Measurements from ENCODE around the gene IFNL4. TPM values are rescaled to one million over a fixed set of nuclear protein-coding genes. Genes with fewer than 3 reads are reported as not detected.
"Not testable (repeated sequence)": the region's sequence is repeated elsewhere in the genome, so short reads cannot be mapped to it uniquely, and the experiment has no call there.

Gene IFNL4
- total RNA-seq, 1 experiment from 2014 or later = not detected

GRCh38 chr19:39270036-39270871 lies 21.6 kb upstream of the IFNL4 start:
- DNase-seq = no peak
- no peaks in the 10 kb centered on the region for H3K4me1 ChIP-seq (ENCODE audit: insufficient read depth, low read length)
- no peak overlapping the region for H2BK20ac ChIP-seq (ENCODE audit: low read depth, low read length, poor library complexity, severe bottlenecking)
- H4K5ac ChIP-seq (ENCODE audit: insufficient read length, low read depth, low read length) = no peak overlapping the region
- WGBS (ENCODE audit: extremely low coverage, insufficient read length, low lambda C conversion rate) = no CpG with 5 or more reads among the region's 9 CpGs
- no peaks in the 10 kb centered on the region for H3K79me1 ChIP-seq (ENCODE audit: insufficient read depth, low read depth, low read length, poor library complexity, severe bottlenecking)
- Mint-ChIP-seq H3K4me3 (no peak overlapping the region), H3K9me3 (no peaks in the 10 kb centered on the region), H3K27me3 (ENCODE audit: low read depth) (peaks cover 72% of the 10 kb centered on the region), H3K27ac (no peak overlapping the region; a peak in 1 of 7 replicates), H3K36me3 (ENCODE audit: insufficient read depth in 1 of 3, low read depth in 3 of 3) (no peaks in the 10 kb centered on the region), H3K4me1 (peaks cover 0 to 2% of the 10 kb centered on the region in 2 experiments; a peak in 1 of 4 replicates)
- no peak overlapping the region for H3K4ac ChIP-seq (ENCODE audit: low read depth, low read length)
- H3K4me2 ChIP-seq (ENCODE audit: insufficient read depth, insufficient read length, low read length) = no peak overlapping the region
- no peak for TF ChIP-seq CTCF (conservative IDR thresholded peaks at IDR 0.05)
- H2AK5ac ChIP-seq (ENCODE audit: insufficient read length, low read length) = no peak overlapping the region
- H2BK120ac ChIP-seq (ENCODE audit: low read depth, low read length, poor library complexity, severe bottlenecking) = no peak overlapping the region
- H3K9me3 ChIP-seq (ENCODE audit: control insufficient read depth, low read depth, low read length) = no peaks in the 10 kb centered on the region
- no peak overlapping the region for H2AFZ ChIP-seq (ENCODE audit: low read length)
- H3T11ph ChIP-seq (ENCODE audit: low read length) = no peak overlapping the region
- no peak overlapping the region for H3K9ac ChIP-seq (ENCODE audit: extremely low read depth, insufficient read length, low read length)
- no peak overlapping the region for H4K91ac ChIP-seq (ENCODE audit: insufficient read length, low read depth, low read length)
- H2BK15ac ChIP-seq (ENCODE audit: low read depth, low read length) = no peak overlapping the region
- H3K23me2 ChIP-seq (ENCODE audit: insufficient read length, low read depth, low read length, poor library complexity, severe bottlenecking) = no peaks in the 10 kb centered on the region
- H3K23ac ChIP-seq (ENCODE audit: insufficient read length, low read depth, low read length) = no peak overlapping the region
- H4K8ac ChIP-seq (replicated peaks; ENCODE audit: insufficient read length, low read depth, low read length) = no peak overlapping the region
- H3K79me2 ChIP-seq (ENCODE audit: insufficient read depth, low read length) = no peaks in the 10 kb centered on the region
- no peak overlapping the region for H3K14ac ChIP-seq (ENCODE audit: insufficient read depth, low read length)
- no peak overlapping the region for H2BK5ac ChIP-seq (ENCODE audit: insufficient read length, low read length)
- H4K20me1 ChIP-seq (ENCODE audit: control insufficient read depth, insufficient read depth, insufficient read length) = no peaks in the 10 kb centered on the region
- H3K27ac ChIP-seq (ENCODE audit: insufficient read length, low read depth, low read length) = no peak overlapping the region
- no peak overlapping the region for H3K18ac ChIP-seq (ENCODE audit: insufficient read length, low read depth, low read length)
- no peak overlapping the region for H3K56ac ChIP-seq (ENCODE audit: insufficient read length, low read depth, low read length)
- H3K27me3 ChIP-seq (ENCODE audit: insufficient read depth, low read length) = peaks cover 9% of the 10 kb centered on the region; the same call in 1 of the 2 replicates
- no peak overlapping the region for H2BK12ac ChIP-seq (ENCODE audit: insufficient read length, low read depth, low read length)

GRCh38 chr19:39269369-39269768 lies 20.7 kb upstream of the IFNL4 start:
- H3K9ac ChIP-seq (ENCODE audit: extremely low read depth, insufficient read length, low read length); H2BK15ac ChIP-seq (ENCODE audit: low read depth, low read length); H3K23me2 ChIP-seq (ENCODE audit: insufficient read length, low read depth, low read length, poor library complexity, severe bottlenecking); H3K79me1 ChIP-seq (ENCODE audit: insufficient read depth, low read depth, low read length, poor library complexity, severe bottlenecking); DNase-seq; H2AFZ ChIP-seq (ENCODE audit: low read length); H2BK120ac ChIP-seq (ENCODE audit: low read depth, low read length, poor library complexity, severe bottlenecking); H3K4ac ChIP-seq (ENCODE audit: low read depth, low read length); H3K4me1 Mint-ChIP-seq; H4K91ac ChIP-seq (ENCODE audit: insufficient read length, low read depth, low read length); H2BK5ac ChIP-seq (ENCODE audit: insufficient read length, low read length); H3T11ph ChIP-seq (ENCODE audit: low read length); H3K4me3 Mint-ChIP-seq; H3K9me3 Mint-ChIP-seq; H3K23ac ChIP-seq (ENCODE audit: insufficient read length, low read depth, low read length); H3K36me3 Mint-ChIP-seq (ENCODE audit: insufficient read depth in 1 of 3, low read depth in 3 of 3); H3K4me2 ChIP-seq (ENCODE audit: insufficient read depth, insufficient read length, low read length); H3K9me3 ChIP-seq (ENCODE audit: control insufficient read depth, low read depth, low read length); H3K14ac ChIP-seq (ENCODE audit: insufficient read depth, low read length); H3K27ac Mint-ChIP-seq; H3K4me1 ChIP-seq (ENCODE audit: insufficient read depth, low read length); H3K56ac ChIP-seq (ENCODE audit: insufficient read length, low read depth, low read length); H4K20me1 ChIP-seq (ENCODE audit: control insufficient read depth, insufficient read depth, insufficient read length); H3K18ac ChIP-seq (ENCODE audit: insufficient read length, low read depth, low read length); H3K27ac ChIP-seq (ENCODE audit: insufficient read length, low read depth, low read length); H2BK12ac ChIP-seq (ENCODE audit: insufficient read length, low read depth, low read length); H2AK5ac ChIP-seq (ENCODE audit: insufficient read length, low read length); H2BK20ac ChIP-seq (ENCODE audit: low read depth, low read length, poor library complexity, severe bottlenecking); H3K79me2 ChIP-seq (ENCODE audit: insufficient read depth, low read length); H4K5ac ChIP-seq (ENCODE audit: insufficient read length, low read depth, low read length); H4K8ac ChIP-seq (replicated peaks; ENCODE audit: insufficient read length, low read depth, low read length): not testable (repeated sequence)
- peaks cover 17% of the 10 kb centered on the region for H3K27me3 ChIP-seq (ENCODE audit: insufficient read depth, low read length)
- WGBS (ENCODE audit: extremely low coverage, insufficient read length, low lambda C conversion rate) = no CpG with 5 or more reads among the region's 10 CpGs
- peaks cover 74% of the 10 kb centered on the region for H3K27me3 Mint-ChIP-seq (ENCODE audit: low read depth)
